Measurements from ENCODE around the gene RBM12. TPM values are rescaled to one million over a fixed set of nuclear protein-coding genes. Genes with fewer than 3 reads are reported as not detected.

Gene RBM12
- total and polyA plus RNA-seq, 2 donors (not counting 1 experiment from before 2014, with no cell fraction given): 52.7 to 144 TPM

GRCh38 chr20:35704514-35705261, 40.0 kb upstream of the RBM12 start:
- no peak overlapping the region for H3K4me3 Mint-ChIP-seq
- intact Hi-C loops (cut with micrococcal nuclease): no loop called here
- no peak for ATAC-seq (ENCODE audit: low read depth)

More at GRCh38 chr20:35704514-35705261, 40.0 kb upstream of the RBM12 start:
- peaks cover 7 to 8% of the 10 kb centered on the region in 2 donors for H3K4me1 ChIP-seq (ENCODE audit: control insufficient read depth in 2 of 2, insufficient read depth in 2 of 2, low read length in 2 of 2)
- no peak overlapping the region for H3K4me3 ChIP-seq (ENCODE audit: control extremely low read depth in 1 of 5, extremely low read depth in 1 of 5, insufficient read depth in 1 of 5, low read depth in 2 of 5, low read length in 4 of 5)
- TF ChIP-seq, protein P1, sequence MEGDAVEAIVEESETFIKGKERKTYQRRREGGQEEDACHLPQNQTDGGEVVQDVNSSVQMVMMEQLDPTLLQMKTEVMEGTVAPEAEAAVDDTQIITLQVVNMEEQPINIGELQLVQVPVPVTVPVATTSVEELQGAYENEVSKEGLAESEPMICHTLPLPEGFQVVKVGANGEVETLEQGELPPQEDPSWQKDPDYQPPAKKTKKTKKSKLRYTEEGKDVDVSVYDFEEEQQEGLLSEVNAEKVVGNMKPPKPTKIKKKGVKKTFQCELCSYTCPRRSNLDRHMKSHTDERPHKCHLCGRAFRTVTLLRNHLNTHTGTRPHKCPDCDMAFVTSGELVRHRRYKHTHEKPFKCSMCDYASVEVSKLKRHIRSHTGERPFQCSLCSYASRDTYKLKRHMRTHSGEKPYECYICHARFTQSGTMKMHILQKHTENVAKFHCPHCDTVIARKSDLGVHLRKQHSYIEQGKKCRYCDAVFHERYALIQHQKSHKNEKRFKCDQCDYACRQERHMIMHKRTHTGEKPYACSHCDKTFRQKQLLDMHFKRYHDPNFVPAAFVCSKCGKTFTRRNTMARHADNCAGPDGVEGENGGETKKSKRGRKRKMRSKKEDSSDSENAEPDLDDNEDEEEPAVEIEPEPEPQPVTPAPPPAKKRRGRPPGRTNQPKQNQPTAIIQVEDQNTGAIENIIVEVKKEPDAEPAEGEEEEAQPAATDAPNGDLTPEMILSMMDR (IDR thresholded peaks at IDR 0.05): no peak
- TF ChIP-seq EZH2 (IDR thresholded peaks at IDR 0.05; ENCODE audit: borderline replicate concordance, insufficient read depth, low read depth, low read length, poor library complexity, severe bottlenecking): no peak
- peaks cover 22 to 70% of the 10 kb centered on the region in 2 experiments for H3K36me3 ChIP-seq (replicated peaks in 1 of 2; ENCODE audit: control extremely low read depth in 1 of 2, control insufficient read depth in 1 of 2, extremely low read depth in 1 of 2, insufficient read depth in 2 of 2, low read length in 1 of 2)
- peaks cover 32% of the 10 kb centered on the region for H4K20me1 ChIP-seq (ENCODE audit: control insufficient read depth, insufficient read depth, low read length, poor library complexity, severe bottlenecking)
- H3K9me3 ChIP-seq (ENCODE audit: control extremely low read depth in 1 of 3, control insufficient read depth in 2 of 3, insufficient read depth in 1 of 3, low read length in 2 of 3): no peaks in the 10 kb centered on the region
- H3K4me1 Mint-ChIP-seq: peaks cover 15% of the 10 kb centered on the region
- no peak overlapping the region for H3K27ac ChIP-seq (ENCODE audit: low read length in 2 of 2)
- H3K9me3 Mint-ChIP-seq (ENCODE audit: insufficient read depth): no peaks in the 10 kb centered on the region
- H2AFZ ChIP-seq (ENCODE audit: insufficient read depth, low read depth, low read length, poor library complexity, severe bottlenecking): no peak overlapping the region
- CTCF ChIA-PET: no interaction called here
- no peak overlapping the region for H3K27ac Mint-ChIP-seq
- no peak overlapping the region for H3K4me2 ChIP-seq (replicated peaks; ENCODE audit: low read depth, low read length, poor library complexity, severe bottlenecking)
- peaks cover 19% of the 10 kb centered on the region for H3K79me2 ChIP-seq (ENCODE audit: control insufficient read depth, insufficient read depth, low read length)
- POLR2A ChIA-PET: interaction anchor here (0.6 to 0.7 kb wide), 4 partner anchors 39 to 256 kb away, joined by 3 to 4 read pairs (median 4); no protein-coding TSS in a partner anchor
- no CpG with 5 or more reads among the region's 5 CpGs for WGBS (ENCODE audit: insufficient coverage)
- no peaks in the 10 kb centered on the region for H3K27me3 Mint-ChIP-seq
- peak; percentile 20 for DNase-seq
- no peak overlapping the region for H3K9ac ChIP-seq (ENCODE audit: low read length)
- H3K27me3 ChIP-seq (replicated peaks in 1 of 4; ENCODE audit: control extremely low read depth in 1 of 4, control insufficient read depth in 3 of 4, insufficient read depth in 4 of 4, low read length in 3 of 4): no peaks in the 10 kb centered on the region
